GM18511 (cell line): ENCODE data around the gene SLC2A4RG.
"Not testable (repeated sequence)": the region's sequence is repeated elsewhere in the genome, so short reads cannot be mapped to it uniquely, and the experiment has no call there.

Experiments used
- ATAC-seq: cut with Tn5 transposase; IDR thresholded peaks from one replicate; pipeline ENCODE4 v1.9.1; 2021; ENCODE audit warnings: mild to moderate bottlenecking, moderate library complexity; ENCODE audit not compliant: unreplicated experiment

The SLC2A4RG gene

DNA sequence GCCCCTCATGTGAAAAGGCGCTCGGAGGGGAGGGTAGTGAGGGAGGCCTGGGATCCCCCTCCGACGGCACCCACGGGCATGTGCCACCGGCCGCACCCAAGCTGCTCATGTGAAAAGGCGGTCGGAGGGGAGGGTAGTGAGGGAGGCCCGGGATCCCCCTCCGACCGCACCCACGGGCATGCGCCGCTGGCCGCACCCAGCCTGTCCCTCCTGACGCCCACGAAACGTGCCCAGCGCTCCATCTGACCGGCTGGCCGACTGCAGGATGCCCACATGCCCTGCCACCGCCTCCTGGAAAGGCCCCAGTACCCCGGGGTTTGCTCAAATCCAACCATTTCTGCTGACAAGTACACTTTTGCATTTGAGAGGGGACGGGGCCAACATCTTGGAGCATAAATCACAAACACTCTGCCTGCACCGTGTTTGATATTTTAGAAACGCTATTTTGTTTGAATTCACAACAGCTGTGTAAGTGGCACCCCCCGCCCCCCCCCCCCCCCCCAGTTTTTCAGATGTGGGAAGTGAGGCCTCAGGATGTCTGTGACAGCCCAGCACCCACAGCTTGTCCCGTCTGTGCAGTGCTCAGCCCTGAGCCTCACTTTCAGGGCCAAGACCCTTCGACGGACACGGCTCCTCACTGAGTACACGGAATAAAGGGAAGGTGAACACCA is 34.1 kb downstream of the SLC2A4RG start:
- no peak for ATAC-seq

GRCh38 chr20:63774306-63774705 is 34.7 kb downstream of the SLC2A4RG start:
- no peak for ATAC-seq

GRCh38 chr20:63775096-63775978 is 35.8 kb downstream of the SLC2A4RG start:
- no peak for ATAC-seq

- not testable (repeated sequence) for ATAC-seq
Measured at GRCh38 chr20:63776875-63777274, 37.3 kb downstream of the SLC2A4RG start.

GRCh38 chr20:63777614-63778013 is 38.0 kb downstream of the SLC2A4RG start:
- ATAC-seq: no peak

GRCh38 chr20:63778034-63778752 is 38.6 kb downstream of the SLC2A4RG start:
- ATAC-seq: no peak

- ATAC-seq: no peak
Measured at GRCh38 chr20:63778857-63779256, 39.3 kb downstream of the SLC2A4RG start.

DNA sequence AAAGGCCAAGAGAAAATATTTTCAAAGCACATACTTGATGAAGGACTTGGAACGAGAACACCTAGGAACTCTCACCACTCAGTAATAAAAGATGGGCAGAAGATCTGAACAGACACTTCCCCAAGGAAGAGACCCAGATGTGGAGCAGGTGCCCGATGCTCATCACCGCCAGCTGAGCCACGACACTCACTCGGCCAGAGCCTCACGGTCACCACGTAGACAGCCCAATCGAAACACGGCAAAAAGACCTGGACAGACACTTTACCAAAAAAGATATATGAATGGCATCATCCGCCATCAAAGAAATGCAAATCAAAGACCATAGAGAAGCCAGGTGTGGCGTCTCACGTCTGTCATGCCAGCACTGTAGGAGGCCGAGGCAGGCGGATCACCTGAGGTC is 41.6 kb downstream of the SLC2A4RG start:
- ATAC-seq: no peak

DNA sequence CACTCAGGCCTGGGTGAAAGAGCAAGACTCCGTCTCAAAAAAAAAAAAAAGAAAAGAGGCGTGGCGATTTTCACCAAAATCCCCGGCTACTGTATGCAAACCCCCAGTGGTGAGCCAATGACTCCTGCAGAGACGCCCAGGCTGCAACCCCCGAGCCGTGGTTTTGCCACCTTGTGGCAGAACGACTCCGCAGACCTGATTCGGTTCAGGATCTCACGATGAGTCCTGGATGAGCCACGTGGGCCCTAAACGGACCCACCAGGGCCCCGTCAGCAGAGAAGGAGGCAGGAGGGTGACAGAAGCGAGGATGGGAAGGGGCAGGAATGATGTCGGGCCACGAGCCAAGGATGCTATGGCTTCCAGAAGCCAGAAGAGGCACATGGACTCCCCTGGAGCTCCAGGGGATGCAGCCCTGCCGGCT is 42.5 kb downstream of the SLC2A4RG start:
- ATAC-seq: no peak

GRCh38 chr20:63782521-63782971 is 43.0 kb downstream of the SLC2A4RG start:
- ATAC-seq: no peak

- ATAC-seq: no peak
Measured at GRCh38 chr20:63783970-63784369, 44.4 kb downstream of the SLC2A4RG start.

- ATAC-seq: no peak
Measured at GRCh38 chr20:63785691-63786131, 46.1 kb downstream of the SLC2A4RG start.

DNA sequence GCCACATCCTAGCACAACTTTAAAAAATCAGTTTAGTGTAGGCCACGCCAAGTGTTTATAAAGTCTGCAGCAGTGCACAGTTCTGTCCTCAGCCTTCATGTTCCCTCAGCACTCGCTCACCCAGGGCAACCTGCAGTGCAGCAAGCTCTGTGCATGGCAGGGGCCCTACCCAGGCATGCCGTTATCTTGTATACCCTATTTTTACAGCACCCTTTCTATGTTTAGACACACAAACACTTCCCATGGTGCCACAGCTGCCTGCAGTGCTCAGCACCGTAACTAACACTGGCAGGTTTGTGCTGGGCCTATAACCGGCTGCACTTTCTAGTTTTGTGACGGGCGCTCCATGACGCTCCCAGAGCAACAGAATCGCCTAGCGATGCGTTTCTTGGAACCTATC is 47.7 kb downstream of the SLC2A4RG start:
- ATAC-seq: no peak

- ATAC-seq: no peak
Measured at GRCh38 chr20:63787749-63788148, 48.2 kb downstream of the SLC2A4RG start.

GRCh38 chr20:63789836-63790571 is 50.4 kb downstream of the SLC2A4RG start:
- ATAC-seq: no peak

- no peak for ATAC-seq
Measured at GRCh38 chr20:63790572-63791168, 51.1 kb downstream of the SLC2A4RG start.

GRCh38 chr20:63791497-63792156 is 52.1 kb downstream of the SLC2A4RG start:
- ATAC-seq: no peak

DNA sequence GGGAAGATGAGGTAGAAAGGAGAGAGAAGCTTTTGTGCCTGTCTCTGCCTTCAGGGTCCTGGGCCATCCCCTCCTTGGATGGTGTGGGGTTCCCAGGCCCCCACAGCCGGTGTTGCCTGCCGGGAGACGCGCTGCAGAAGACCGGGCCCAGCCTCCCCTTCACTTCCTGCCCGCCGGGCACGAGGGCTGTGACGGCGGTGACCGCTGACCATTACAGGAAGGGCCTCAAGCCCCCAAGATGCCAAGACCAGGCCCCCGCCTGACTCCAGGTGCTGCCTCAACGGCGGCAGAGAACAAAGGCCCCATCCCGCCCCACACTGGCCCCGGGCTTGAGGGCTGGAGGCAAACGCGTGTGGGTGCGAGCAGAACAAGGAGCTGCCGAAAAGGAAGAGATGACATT is 53.3 kb downstream of the SLC2A4RG start:
- ATAC-seq: no peak
